Neural cell (in vitro differentiated cells): Measurements from ENCODE around the gene PLXNA4. TPM values are rescaled to one million over a fixed set of nuclear protein-coding genes. Genes with fewer than 3 reads are reported as not detected.

Source experiments
- H2AFZ ChIP-seq: fragments of 200-600, 300-800 bp; sonication (generic), shearing (Covaris generic); 2 replicates; pipeline ENCODE4 v1.6.0; 2014; ENCODE audit warnings: low read depth, mild to moderate bottlenecking, antibody characterized with exemption, low read length, moderate library complexity
- H3F3A ChIP-seq: fragments of 200-600 bp; shearing (Covaris generic); 2 replicates; pipeline ENCODE4 v1.6.1; 2016; ENCODE audit warnings: mild to moderate bottlenecking, moderate library complexity, mixed read lengths, antibody characterized with exemption, low read length; ENCODE audit not compliant: insufficient read depth, poor library complexity, severe bottlenecking
- H3K27ac ChIP-seq: fragments of 200-600, 300-800 bp; sonication (generic), shearing (Covaris generic); 2 replicates; pipeline ENCODE4 v1.5.1; 2014; ENCODE audit warnings: mild to moderate bottlenecking, low read length, moderate library complexity
- H3K27me3 ChIP-seq: fragments of 300-800, 200-600 bp; sonication (generic), shearing (Covaris generic); 2 replicates; pipeline ENCODE4 v1.6.0; 2014; ENCODE audit warnings: mild to moderate bottlenecking, low read depth, low read length, moderate library complexity; ENCODE audit not compliant: insufficient read depth
- H3K36me3 ChIP-seq: fragments of 300-800, 200-600 bp; sonication (generic), shearing (Covaris generic); 2 replicates; pipeline ENCODE4 v1.5.1; 2014; ENCODE audit warnings: mild to moderate bottlenecking, antibody characterized with exemption, low read length, moderate library complexity; ENCODE audit not compliant: insufficient read depth
- H3K4me2 ChIP-seq: fragments of 300-800, 200-600 bp; sonication (generic), shearing (Covaris generic); 2 replicates; pipeline ENCODE4 v1.6.0; 2014; ENCODE audit warnings: mild to moderate bottlenecking, low read length
- H3K4me3 ChIP-seq: fragments of 300-800, 200-600 bp; sonication (generic), shearing (Covaris generic); 2 replicates; pipeline ENCODE4 v1.5.1; 2014; ENCODE audit warnings: mild to moderate bottlenecking, low read length, moderate library complexity
- H3K79me2 ChIP-seq: fragments of 200-600 bp; shearing (Covaris generic); replicated peaks from 2 replicates; pipeline ENCODE4 v1.6.0; 2014; ENCODE audit warnings: mild to moderate bottlenecking, low read length, moderate library complexity; ENCODE audit not compliant: insufficient read depth
- H3K9ac ChIP-seq: fragments of 300-800, 200-600 bp; sonication (generic), shearing (Covaris generic); 2 replicates; pipeline ENCODE4 v1.6.1; 2016; ENCODE audit warnings: mild to moderate bottlenecking, low read length, mixed read lengths
- H3K9me2 ChIP-seq: fragments of 200-600 bp; shearing (Covaris generic); 2 replicates; pipeline ENCODE4 v1.6.1; 2016; ENCODE audit warnings: mild to moderate bottlenecking, low read length, mixed read lengths; ENCODE audit not compliant: insufficient read depth
- H3K9me3 ChIP-seq: fragments of 200-600, 300-800 bp; sonication (generic), shearing (Covaris generic); 2 replicates; pipeline ENCODE4 v1.6.1; 2016; ENCODE audit warnings: mild to moderate bottlenecking, mixed run types, low read length, moderate library complexity, mixed read lengths
- H4K20me1 ChIP-seq: fragments of 200-600 bp; shearing (Covaris generic); 2 replicates; pipeline ENCODE4 v1.6.1; 2016; ENCODE audit warnings: mild to moderate bottlenecking, mixed run types; ENCODE audit not compliant: insufficient read depth
- CTCF ChIP-seq: fragments of 450-650 bp; IDR thresholded peaks from 2 replicates; pipeline ENCODE4 v1.5.1; 2014; ENCODE audit warnings: antibody characterized with exemption, mild to moderate bottlenecking, moderate library complexity; ENCODE audit not compliant: poor library complexity, severe bottlenecking
- EP300 ChIP-seq: fragments of 450-650 bp; conservative IDR thresholded peaks from 2 replicates; pipeline ENCODE4 v1.6.1; 2014; ENCODE audit warnings: antibody characterized with exemption, mild to moderate bottlenecking, moderate library complexity; ENCODE audit not compliant: poor library complexity, severe bottlenecking
- EZH2 ChIP-seq: fragments of 200-600, 300-800 bp; shearing (Covaris generic), sonication (generic); IDR thresholded peaks from 2 replicates; pipeline ENCODE4 v1.6.1; 2014; ENCODE audit warnings: antibody characterized with exemption, low read length, borderline replicate concordance, mild to moderate bottlenecking; ENCODE audit not compliant: insufficient read depth, poor library complexity, severe bottlenecking
- MXI1 ChIP-seq: fragments of 450-650 bp; conservative IDR thresholded peaks from 2 replicates; pipeline ENCODE4 v1.6.1; 2014; ENCODE audit warnings: antibody characterized with exemption, mild to moderate bottlenecking; ENCODE audit not compliant: poor library complexity, severe bottlenecking
- POLR2AphosphoS5 ChIP-seq: IDR thresholded peaks from 2 replicates; pipeline ENCODE4 v1.6.1; 2012
- RAD21 ChIP-seq: fragments of 450-650 bp; conservative IDR thresholded peaks from 2 replicates; pipeline ENCODE4 v1.6.1; 2014; ENCODE audit warnings: antibody characterized with exemption, mild to moderate bottlenecking, moderate library complexity
- REST ChIP-seq: IDR thresholded peaks from 2 replicates; pipeline ENCODE4 v1.6.1; 2012; ENCODE audit warnings: borderline replicate concordance
- SMC3 ChIP-seq: fragments of 450-650 bp; conservative IDR thresholded peaks from 2 replicates; pipeline ENCODE4 v1.6.1; 2014; ENCODE audit warnings: antibody characterized with exemption, mild to moderate bottlenecking, moderate library complexity; ENCODE audit not compliant: poor library complexity
- TAF1 ChIP-seq: IDR thresholded peaks from 2 replicates; pipeline ENCODE4 v1.6.1; 2012; ENCODE audit warnings: low read depth
- polyA plus RNA-seq: library from polyadenylated mRNA; depleted of rRNA; stranded (reverse); fragments of >200 nt; gene quantifications from 2 replicates; pipeline ENCODE4 v1.2.3, GENCODE V29; 2014

The PLXNA4 gene
- polyA plus RNA-seq, 1 donor from 2014 or later = 7.2 TPM

GRCh38 chr7:132491391-132491945 lies 84.8 kb downstream of the PLXNA4 start (continued):
- no peak for TF ChIP-seq SMC3

GRCh38 chr7:132490474-132490873 lies 85.8 kb downstream of the PLXNA4 start:
- Histone ChIP-seq H3F3A (peaks cover 3% of the 10 kb centered on the region), H3K4me3 (no peak overlapping the region), H3K9me2 (no peaks in the 10 kb centered on the region), H3K4me2 (no peak overlapping the region), H3K27ac (no peak overlapping the region), H3K9me3 (no peaks in the 10 kb centered on the region), H3K27me3 (no peaks in the 10 kb centered on the region), H3K79me2 (no peaks in the 10 kb centered on the region), H4K20me1 (no peaks in the 10 kb centered on the region), H2AFZ (no peak overlapping the region), H3K9ac (no peak overlapping the region), H3K36me3 (no peaks in the 10 kb centered on the region)
- TF ChIP-seq RAD21 (no peak), REST (no peak), TAF1 (no peak), EZH2 (no peak), SMC3 (no peak)

- no peak for TF ChIP-seq EP300
- TF ChIP-seq SMC3 = no peak
- TF ChIP-seq EZH2 = no peak
- TF ChIP-seq POLR2AphosphoS5 = no peak
- TF ChIP-seq MXI1 = no peak
- TF ChIP-seq TAF1 = no peak
- TF ChIP-seq RAD21 = no peak
- no peak for TF ChIP-seq REST
- no peak for TF ChIP-seq CTCF
- Histone ChIP-seq H3K36me3 (no peaks in the 10 kb centered on the region), H3K9me2 (no peaks in the 10 kb centered on the region), H3K4me3 (no peak overlapping the region), H3K79me2 (no peaks in the 10 kb centered on the region), H3K27ac (no peak overlapping the region), H3K27me3 (no peaks in the 10 kb centered on the region), H2AFZ (no peak overlapping the region), H3K9me3 (no peaks in the 10 kb centered on the region), H3K4me2 (no peak overlapping the region), H4K20me1 (no peaks in the 10 kb centered on the region), H3K9ac (no peak overlapping the region), H3F3A (no peaks in the 10 kb centered on the region)
Measured at GRCh38 chr7:132489776-132490237, 86.5 kb downstream of the PLXNA4 start.
